GM11168 (cell line): ENCODE measurements around the gene NAPG.
"Not testable (repeated sequence)": the region's sequence is repeated elsewhere in the genome, so short reads cannot be mapped to it uniquely, and the experiment has no call there.

Experiments used
- in situ Hi-C: fragments of 300-500 bp; cut with MboI; formaldehyde crosslinking; loops from one replicate; pipeline ENCODE4 v1.12.0; 2022; ENCODE audit warnings: low sequenced_read_pairs; ENCODE audit not compliant: unreplicated experiment

The NAPG gene

DNA sequence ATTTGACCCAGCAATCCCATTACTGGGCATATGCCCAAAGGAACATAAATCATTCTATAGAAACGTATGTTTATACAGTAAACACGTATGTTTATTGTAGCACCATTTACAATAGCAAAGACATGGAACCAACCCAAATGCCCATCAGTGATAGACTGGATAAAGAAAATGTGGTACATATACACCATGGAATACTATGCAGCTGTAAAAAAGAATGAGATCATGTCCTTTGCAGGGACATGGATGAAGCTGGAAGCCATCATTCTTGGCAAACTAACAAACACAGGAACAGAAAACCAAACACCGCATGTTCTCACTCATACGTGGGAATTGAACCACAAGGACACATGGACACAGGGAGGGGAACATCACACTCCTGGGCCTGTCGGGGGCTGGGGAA is 13.3 kb downstream of the NAPG start:
- in situ Hi-C loops = not testable (repeated sequence)

DNA sequence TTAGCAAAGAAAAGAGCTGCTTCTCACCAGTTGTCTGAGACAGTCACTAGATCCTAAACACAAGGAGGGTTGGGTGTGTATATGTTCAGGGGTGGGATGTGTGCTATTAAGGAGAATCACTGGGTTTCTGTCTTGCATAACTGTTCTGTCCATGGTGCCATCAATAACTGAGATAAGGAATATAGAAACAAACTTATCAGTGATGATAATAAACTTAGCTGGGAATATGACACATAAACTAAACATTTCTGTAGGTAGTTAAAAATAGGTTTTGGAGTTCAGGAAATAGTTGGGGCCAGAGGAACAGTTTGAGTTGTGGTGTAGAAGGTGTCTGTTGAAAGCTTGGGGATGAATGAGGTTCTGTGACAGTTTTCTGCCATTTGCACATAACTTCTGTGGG is 17.4 kb downstream of the NAPG start:
- in situ Hi-C loops = no loop called here

DNA sequence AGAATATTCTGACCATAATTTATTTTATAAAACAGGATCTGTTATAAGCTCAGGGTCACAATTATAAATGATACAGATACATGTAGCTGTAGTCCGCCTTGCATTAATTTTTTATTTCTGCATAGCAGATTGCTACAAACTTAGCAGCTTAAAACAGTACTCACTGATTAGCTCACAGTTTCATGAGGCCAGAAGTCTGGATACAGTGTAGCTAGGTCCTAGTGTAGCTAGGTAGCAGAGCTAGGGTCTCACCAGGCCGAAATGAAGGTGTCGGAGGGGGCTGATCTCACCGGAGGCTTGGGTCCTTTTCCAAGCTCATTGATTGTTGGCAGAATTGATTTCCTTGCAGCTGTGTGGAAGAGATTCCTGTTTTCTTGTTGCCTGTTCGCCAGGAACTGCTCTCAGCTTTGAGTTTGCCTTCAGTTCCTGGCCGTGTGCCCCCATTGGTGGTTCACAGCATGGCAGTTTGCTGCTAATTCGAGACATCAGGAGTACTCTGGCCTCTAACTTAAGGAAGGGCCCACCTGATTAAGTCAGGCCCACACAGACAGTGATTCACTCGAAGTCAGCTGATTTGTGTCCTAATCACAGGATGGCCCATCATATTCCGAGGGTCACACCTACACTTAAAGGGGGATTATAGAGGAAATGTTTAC is 18.4 kb downstream of the NAPG start:
- in situ Hi-C loops = no loop called here

DNA sequence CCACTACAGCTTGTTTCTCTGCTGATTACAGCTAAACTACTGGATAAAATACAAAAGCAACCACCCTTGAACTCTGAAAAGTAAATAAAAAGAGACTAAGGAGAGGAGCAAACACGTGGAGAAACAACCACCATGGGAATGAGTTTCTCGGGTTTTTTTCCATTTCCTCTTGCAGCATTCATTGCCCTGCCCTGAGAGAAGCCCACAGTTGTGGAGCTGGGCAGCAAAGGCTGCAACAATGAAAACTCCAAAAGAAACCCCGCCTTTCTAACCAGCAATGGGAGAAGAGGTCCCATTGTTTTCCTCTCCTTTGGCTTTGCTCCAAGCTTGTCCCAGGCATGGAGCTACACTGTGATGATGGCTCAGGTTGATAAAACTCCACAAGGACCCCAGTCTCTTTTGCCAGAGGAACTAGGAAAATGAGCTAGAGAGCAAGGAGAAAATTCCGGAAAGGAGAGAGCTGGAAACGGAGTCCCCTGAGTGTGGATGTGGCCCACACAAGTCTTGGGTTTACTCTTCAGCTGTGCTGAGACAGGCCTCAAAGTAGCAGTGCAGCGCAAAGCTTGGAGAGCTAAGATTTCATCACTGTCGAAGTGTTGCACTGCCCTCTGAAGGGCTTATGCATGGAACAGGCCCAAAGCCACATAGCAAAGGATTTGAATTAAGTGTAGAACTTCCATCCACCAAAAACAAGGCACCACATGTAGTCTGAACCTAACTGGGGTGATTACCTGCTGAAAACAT is 20.9 kb downstream of the NAPG start:
- in situ Hi-C loops = no loop called here

DNA sequence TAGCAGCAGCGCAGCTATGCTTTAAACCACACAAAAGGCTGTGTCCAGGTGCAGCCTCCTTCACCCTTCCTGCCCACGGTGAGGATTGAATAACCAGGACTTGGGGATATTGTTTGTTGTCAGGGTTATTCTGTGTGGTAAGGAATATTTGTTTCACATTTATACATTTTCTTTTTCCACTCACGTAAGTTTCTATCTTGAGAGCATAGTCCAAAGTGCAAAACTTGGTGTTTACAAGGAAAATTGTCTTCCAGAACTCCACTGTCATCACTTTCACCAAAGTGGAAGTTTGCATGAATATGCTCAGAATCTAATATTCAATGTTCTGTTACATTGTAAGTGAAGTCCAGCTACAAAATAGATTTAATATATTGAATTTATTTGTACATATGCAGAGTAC is 26.4 kb downstream of the NAPG start:
- in situ Hi-C loops = loop anchor here (25.0 kb wide), 1 partner anchor 110 kb away; no protein-coding TSS in a partner anchor

DNA sequence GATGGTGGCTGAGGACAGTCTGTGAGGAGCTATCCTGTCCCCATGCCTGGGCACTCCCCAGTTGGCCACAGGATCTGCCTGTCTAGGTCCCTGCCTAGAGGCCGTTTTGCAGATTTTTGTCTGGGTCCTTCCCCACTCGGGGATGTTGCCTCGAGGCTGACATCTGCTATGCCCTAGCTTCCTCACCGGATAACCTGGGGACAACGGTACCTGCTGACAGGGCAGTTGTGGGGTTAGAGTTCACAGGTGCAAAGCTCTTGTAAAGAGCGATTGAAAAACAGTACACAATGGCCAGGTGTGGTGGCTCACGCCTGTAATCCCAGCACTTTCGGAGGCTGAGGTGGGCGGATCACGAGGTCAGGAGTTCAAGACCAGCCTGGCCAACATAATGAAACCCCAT is 30.4 kb downstream of the NAPG start:
- in situ Hi-C loops = loop anchor here (25.0 kb wide), 1 partner anchor 106 kb away; no protein-coding TSS in a partner anchor

DNA sequence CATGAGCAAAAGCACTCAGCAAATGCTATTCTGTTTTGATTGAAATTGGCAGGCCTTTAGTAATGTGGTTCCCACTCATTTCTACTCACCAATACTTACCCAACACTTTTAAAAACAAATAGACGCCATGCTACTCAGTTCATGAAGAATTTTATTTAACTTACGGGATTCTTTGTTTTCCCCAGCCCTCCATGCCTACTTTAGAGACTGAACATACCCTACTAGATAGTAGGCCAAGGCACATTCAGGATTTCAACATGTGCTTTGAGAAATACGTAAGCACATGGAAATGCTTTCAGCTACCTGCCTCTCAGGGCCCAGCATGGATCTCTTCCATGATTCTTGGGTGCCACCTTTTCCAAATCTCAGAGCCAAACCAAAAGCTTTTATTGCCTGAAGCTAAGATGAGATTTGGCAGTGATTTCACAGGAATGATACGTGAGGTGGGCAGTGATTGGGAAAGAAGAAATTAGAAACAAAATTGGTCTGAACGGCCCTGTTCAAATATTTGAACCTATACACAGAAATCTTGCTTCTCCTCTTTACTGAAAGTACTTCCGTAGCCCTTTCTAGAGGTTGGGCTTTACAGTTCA is 31.4 kb downstream of the NAPG start:
- in situ Hi-C loops = loop anchor here (25.0 kb wide), 1 partner anchor 105 kb away; no protein-coding TSS in a partner anchor

DNA sequence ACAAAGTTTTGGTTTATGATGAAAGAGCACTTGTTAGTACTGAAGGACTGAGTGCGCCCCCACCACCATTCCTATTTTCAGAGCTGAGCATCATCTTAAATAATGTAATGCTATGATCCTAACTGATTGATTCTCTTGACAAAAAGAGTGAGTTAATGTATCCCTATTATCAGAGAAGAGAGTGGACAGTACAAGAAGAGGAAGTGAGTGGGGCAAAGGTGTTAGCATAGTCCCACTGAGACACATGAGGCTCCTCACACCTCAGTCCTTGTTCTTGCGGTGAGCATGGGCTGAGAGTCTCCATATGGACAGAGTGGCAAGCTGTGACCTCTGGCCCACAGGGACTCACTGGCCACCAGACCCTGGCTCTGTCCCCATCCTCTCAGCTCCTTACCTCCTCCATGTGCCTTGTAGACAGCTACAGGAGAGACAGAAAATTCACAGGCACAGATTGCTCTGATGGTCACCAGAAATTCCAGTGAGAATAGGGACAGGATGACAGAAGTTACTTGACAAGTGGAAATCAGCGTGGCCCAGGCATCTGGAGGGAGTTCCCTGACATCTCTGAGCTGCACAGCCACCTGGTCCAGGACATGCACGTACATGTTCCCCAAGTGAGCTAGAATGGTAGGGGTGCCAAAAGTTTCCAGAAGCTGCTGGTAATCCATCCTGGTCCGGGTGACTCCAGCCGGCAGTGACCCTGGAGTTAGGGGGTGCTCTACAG is 32.6 kb downstream of the NAPG start:
- in situ Hi-C loops = loop anchor here (25.0 kb wide), 1 partner anchor 104 kb away; no protein-coding TSS in a partner anchor

DNA sequence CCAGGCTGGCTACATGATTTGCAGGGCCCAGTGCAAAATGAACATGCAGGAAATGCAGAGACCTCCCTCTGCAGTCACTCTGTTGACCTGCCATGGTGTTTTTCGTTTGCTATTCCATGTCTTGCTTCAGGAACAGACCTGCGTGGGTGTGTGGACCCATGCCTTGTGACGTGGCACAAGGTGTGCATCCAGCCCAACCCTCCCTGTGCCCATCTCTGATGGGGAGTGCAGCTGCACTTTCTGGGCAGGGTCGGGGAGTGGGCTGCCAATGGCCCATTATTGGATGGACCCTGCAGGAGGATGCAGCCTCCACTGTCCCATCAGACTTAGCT is 33.1 kb downstream of the NAPG start:
- in situ Hi-C loops = loop anchor here (25.0 kb wide), 1 partner anchor 103 kb away; no protein-coding TSS in a partner anchor

DNA sequence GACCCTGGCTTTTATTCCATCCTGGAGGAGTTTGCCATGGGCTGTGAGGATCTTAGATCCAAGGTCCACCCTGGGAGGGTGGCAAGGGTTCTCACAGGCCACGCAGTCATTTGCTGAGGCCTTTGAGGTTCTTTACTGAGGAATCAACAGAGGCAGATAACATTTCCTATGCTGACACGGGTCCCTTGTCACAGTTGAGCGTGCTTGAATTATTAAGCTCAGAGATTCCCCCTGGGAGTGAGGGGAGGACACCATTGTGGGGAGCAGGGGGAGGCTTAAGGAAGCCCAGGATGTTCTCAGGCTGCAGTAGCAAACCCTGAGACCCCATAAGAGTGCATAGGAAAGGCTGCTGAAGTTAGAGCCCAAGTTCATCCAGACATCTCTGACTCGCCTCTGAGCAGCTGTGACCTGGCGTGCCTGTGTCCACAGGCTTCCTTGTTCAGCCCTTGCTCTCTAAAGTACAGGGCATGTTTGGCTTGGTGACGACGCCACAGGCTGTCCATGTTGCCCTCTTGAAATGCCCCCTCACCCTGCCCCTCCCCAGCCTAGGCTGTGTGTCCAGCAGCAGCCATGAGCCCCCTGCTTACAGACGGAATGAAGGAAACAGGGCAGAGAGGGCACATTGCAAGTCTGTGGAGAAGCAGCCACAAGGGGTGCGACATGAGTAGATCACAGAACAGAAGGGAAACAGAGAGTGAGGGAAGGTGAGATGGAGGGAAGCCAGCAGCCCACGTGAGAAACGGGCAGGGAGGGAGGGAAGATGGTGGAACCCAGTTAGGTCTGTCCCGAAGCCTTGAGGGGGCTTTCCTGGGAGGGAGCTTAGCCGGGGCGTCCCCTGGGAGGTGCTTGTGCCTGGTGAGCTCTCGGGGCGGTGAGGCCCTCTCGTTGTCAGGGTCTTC is 34.0 kb downstream of the NAPG start:
- in situ Hi-C loops = loop anchor here (10.0 to 25.0 kb wide), 2 partner anchors 102 to 595 kb away; no protein-coding TSS in a partner anchor

DNA sequence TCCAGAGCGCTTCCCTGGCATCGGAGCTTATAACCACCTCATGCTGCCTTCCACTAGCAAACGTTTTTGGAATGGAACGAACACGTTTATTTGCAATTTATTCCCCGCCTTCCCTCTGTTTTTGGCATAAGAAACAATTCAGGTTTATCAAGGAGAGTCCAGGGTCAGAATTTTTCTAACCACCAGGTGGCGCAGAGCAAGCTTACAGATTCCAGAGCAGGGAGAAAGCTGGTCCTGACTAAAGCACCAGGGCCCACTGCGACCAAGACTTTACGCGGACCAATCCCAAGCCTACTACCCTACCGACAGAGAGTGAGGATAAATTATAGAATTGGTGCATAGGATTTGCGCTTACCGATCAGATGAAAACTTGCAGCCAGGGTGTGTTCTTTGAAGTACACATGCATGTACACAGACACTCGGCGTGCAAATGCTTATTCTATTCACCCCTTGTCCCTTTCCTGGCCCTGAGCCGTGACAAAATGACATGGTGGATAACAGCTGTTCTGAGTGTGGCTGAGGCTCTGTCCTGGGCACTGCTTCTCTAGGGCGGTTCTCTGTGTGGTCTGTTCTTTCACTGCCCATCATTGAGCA is 34.7 kb downstream of the NAPG start:
- in situ Hi-C loops = loop anchor here (10.0 to 25.0 kb wide), 2 partner anchors 102 to 594 kb away; no protein-coding TSS in a partner anchor

DNA sequence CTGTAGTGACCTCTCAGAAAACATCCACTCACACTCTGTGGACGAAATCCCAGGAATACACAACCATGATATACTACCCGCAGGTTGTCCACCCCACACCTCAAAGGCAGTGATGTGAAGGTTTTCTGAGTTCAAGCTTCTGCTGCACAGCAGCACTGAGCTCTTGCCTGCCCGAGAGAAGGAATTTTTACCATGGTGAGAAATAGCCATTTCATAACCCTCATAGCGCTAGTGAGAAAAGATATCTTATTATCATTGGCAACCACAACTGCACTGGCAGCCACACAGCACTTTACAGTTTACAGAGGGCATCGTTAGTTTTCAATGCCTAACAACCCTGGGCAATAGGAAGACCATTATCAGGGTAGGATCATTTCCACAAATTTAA is 36.9 kb downstream of the NAPG start:
- in situ Hi-C loops = loop anchor here (10.0 to 25.0 kb wide), 2 partner anchors 100 to 592 kb away; no protein-coding TSS in a partner anchor

DNA sequence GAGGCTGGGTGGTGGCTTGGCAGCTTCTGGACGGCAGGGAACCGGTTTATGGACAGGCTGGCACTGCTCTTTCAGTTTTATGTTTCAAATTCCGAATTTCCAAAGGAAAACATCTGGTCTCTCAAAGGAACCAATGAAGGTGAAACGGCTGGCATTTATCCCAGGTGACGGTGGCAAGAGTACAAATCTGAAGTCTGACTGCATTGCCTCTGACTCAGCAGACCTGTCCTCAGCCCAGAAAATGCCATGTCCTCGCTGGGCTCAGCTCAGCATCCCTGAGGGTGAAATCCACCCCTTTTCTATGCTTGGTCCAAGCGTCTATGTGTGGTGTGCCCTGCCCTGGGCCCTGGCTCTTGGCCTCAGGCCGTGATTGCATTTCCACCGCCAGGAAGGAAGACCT is 38.1 kb downstream of the NAPG start:
- in situ Hi-C loops = loop anchor here (10.0 to 25.0 kb wide), 2 partner anchors 98 to 591 kb away; no protein-coding TSS in a partner anchor

DNA sequence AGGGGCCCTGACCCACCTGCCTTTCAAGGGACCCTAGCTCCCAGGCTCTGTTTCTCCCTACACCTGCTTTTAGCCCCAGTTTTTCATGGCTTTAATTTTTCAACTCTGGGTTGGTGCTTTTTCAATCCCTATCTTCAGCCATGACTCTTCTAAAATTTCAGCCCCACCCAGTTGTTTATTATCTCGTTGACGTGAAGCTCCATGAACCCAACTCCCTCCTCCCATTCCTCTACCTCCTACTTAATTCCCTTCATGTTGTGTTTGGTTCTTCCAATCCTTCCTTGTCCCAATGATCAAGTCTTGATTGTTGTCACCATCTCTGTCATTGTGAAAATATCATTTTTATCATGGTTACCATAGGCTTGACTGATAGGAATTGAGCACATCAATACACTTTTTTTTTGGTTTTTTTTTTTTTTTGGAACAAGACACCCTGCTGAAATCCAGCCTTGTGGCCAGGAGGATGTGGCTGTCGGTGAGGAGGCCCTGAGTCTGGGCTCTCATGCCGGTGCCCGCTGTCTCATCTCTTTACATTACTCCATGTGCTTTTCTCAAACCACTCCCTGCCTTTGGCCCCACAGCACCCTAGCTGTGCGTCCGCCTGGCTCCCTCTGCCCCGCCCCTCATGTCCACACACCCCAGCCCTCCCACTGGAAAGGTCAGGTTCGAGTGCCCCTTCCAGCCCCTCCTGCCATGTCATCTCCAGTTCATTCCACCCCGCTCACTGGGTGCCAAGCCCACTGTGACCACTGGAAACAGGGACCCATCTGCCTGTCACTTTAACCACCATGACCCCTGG is 39.3 kb downstream of the NAPG start:
- in situ Hi-C loops = loop anchor here (10.0 to 25.0 kb wide), 2 partner anchors 97 to 590 kb away; no protein-coding TSS in a partner anchor

DNA sequence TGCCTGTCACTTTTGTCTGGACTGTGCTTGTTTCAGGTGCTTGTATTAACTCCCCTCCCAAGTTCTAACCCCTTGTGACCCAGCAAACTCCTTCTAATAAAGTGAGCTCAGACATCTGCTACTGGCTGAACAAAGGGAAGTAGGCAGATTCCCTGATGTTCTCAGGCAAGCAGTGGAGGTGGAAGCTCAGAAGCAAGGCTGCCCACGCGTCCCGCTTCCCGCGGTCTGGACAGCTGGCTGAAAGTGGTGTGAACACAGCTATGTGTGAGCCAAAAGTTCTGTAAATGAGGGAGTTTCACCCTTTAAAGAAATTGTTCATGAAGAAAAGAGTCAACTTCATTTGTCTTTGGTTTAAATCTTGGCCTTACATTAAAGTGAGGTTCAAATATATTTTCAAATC is 40.0 kb downstream of the NAPG start:
- in situ Hi-C loops = loop anchor here (10.0 to 25.0 kb wide), 2 partner anchors 96 to 589 kb away; no protein-coding TSS in a partner anchor

DNA sequence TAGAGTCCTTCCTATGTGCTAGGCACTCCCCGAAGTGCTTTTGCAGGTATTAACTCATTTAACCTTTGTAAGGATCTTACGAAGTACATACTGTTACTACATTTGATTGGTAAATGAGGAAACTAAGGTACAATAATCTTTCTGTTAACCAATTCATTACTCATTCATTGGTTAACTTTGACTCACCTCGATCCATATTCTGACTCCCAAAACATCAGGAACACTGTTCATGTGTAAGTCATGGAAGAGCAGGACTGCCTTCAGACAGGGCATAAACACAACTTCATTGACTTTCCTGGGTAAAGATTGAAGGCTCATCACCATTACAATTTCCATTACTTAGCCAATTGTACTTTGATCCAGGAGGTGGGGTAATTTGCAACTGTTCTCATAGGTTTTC is 40.6 kb downstream of the NAPG start:
- in situ Hi-C loops = loop anchor here (10.0 to 25.0 kb wide), 2 partner anchors 96 to 588 kb away; no protein-coding TSS in a partner anchor

DNA sequence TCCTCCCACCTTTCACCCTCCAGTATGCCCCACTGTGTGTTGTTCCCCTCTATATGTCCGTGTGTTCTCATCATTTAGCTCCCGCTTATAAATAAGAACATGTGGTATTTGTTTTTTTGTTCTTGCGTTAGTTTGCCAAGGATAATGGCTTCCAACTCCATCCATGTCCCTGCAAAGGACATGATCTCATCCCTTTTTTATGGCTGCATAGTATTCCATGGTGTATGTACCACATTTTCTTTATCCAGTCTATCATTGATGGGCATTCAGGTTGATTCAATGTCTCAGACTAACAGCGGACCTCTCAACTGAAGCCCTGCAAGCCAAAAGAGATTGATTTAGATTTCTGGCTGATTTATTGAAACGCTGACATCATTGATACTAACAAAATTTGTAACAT is 44.1 kb downstream of the NAPG start:
- in situ Hi-C loops = loop anchor here (10.0 to 25.0 kb wide), 2 partner anchors 92 to 585 kb away; no protein-coding TSS in a partner anchor

DNA sequence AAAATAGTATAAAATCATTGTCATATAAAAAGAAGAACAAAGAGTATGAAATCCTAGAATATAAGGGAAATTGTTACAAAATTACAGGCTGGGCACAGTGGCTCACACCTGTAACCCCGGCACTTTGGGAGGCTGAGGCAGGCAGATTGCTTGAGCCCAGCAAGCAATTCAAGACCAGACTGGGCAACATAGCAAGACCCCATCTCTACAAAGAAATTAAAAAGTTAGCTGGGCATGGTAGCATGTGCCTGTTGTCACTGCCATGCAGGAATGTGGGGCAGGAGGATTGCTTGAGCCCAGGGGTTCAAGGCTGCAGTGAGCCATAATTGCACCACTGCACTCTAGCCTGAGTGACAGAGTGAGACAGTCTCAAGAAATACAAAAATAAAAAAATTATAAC is 44.8 kb downstream of the NAPG start:
- in situ Hi-C loops = loop anchor here (25.0 kb wide), 1 partner anchor 92 kb away; no protein-coding TSS in a partner anchor
